Measurements from ENCODE around the gene CDC14C.

- TF ChIP-seq CTCF (IDR thresholded peaks at IDR 0.05; ENCODE audit: low read length) (no peak), EZH2 (IDR thresholded peaks at IDR 0.05; ENCODE audit: borderline replicate concordance, low read length) (no peak)
Observed at GRCh38 chr7:48932126-48932910, 8.0 kb downstream of the CDC14C start.

Data from OCI-LY1 (cell line).